Spleen (tissue), 7 donors: ENCODE data around the gene ATF1.

ENCODE experiments used
- CTCF ChIP-seq, 11 experiments: fragments of 200-600 bp in 7 of 11; fragments of 450-650 bp in 4 of 11; sonication (generic) in 4 of 11; IDR thresholded peaks in 8 of 11; conservative IDR thresholded peaks in 3 of 11; 1 replicate in 7 of 11; 2 replicates in 4 of 11; pipeline versions ENCODE4 v1.4.0 to v1.8.0; 2016 to 2021; ENCODE audit warnings: antibody characterized with exemption in 11 of 11, inconsistent platforms in 4 of 11, mild to moderate bottlenecking in 1 of 11
- POLR2A ChIP-seq, 3 donors: fragments of 450-650 bp; IDR thresholded peaks; one replicate each; pipeline ENCODE4 v1.5.1; 2017; ENCODE audit warnings: antibody characterized with exemption in 3 of 3, mild to moderate bottlenecking in 1 of 3
- POLR2AphosphoS5 ChIP-seq, 3 donors: sonication (generic); formaldehyde crosslinking; IDR thresholded peaks; one replicate each; pipeline ENCODE4 v1.5.1; 2017; ENCODE audit warnings: antibody characterized with exemption in 3 of 3
- donor health status: DM: no; HTN: no; CAD: no; lungs with moderate emphysema.
- donor health status: DM: no; HTN: no; CAD: no.
- donor health status: DM: no; HTN: no; CAD: no.

- no peak for TF ChIP-seq CTCF (IDR thresholded peaks at IDR 0.05 in 8 of 11, conservative IDR thresholded peaks at IDR 0.05 in 3 of 11)
- no peak for TF ChIP-seq POLR2A (IDR thresholded peaks at IDR 0.05)
- no peak for TF ChIP-seq POLR2AphosphoS5 (IDR thresholded peaks at IDR 0.05)
Measured at GRCh38 chr12:50772470-50772869, 8.6 kb downstream of the ATF1 start.
